ENCODE data around the gene FANCC.

Gene FANCC

DNA sequence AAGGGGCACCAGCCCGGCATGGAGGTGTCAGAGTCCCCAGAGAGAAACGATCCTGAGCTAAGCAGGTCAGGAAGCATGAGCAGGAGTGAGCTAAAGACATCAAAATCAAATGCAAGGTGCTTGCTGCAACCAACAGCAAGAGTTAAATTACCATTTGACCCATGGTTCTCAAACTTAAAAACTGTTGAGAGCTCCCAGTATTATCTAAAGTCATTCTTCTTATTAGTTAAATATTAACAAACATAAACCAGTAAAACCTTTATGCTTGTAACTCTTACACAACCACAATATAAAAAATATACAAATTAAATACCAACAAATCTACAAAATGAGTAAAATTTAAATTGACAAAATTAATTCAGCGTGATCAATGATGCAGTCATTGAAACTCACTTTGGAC lies 51.5 kb downstream of the FANCC start:
- no peak for DNase-seq (ENCODE audit: extremely low spot score)
- ChIA-PET POLR2A (interaction anchor here (0.7 to 1.2 kb wide), 2 partner anchors 10 to 243 kb away, joined by 3 read pairs; no protein-coding TSS in a partner anchor), CTCF (no interaction called here)
- TF ChIP-seq FOXA1 (IDR thresholded peaks at IDR 0.05) (no peak), HDGF (IDR thresholded peaks at IDR 0.05; ENCODE audit: borderline replicate concordance) (no peak)

DNA sequence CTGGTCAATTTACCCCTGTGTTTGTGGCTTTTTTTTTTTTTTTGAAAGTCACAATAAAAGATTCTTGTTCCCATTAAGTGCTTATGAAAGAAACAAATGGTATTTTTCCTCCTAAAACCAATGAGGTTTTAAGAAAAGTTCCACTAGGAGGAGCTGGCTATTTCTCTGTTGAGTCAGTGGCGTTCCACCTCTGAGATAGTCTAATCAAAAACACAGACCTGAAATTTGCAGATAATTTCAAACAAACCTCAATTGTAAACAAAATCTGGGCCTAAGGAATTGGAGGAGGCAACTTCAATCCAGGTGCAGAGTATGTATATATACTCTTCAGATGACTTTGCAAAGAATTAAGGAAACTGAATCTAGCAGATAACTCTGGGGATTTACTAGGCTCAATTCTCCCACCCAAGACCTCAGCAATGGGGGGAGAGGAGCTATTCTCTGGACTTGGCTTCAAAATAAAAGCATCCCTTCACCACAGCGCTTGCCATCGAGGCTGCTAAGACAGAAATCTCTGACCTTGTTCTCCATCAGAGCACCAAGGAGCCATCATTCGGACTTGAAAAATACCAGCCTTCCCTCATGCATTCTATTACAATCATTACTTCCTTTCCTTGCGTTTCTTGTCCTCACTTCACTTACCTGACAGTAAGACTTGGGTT lies 52.4 kb downstream of the FANCC start:
- ChIA-PET POLR2A (interaction anchor here (1.2 kb wide), 1 partner anchor 244 kb away, joined by 3 read pairs; no protein-coding TSS in a partner anchor), CTCF (interaction anchor here (0.7 kb wide), 2 partner anchors 466 to 565 kb away, joined by 3 read pairs; no protein-coding TSS in a partner anchor)

DNA sequence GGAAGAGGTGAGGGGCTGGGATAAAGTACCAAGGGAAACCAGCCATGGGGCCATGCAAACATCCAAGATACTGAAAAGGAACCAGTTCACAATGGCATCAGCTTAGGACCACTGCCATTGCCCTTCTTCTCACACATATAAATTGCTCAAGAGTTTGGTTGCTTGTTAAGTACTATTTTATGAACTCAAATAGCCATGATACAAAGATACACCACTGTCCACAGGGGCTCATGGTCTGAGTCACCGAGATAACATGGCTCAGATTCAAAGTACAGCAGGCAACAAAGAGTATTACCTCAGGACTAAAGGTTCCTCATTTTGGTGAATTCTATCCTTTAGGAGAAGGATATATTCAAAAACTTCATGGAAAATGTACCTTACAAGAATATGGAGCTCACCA lies 55.6 kb downstream of the FANCC start:
- CTCF ChIA-PET, result no interaction called here
- TF ChIP-seq L3MBTL2 (conservative IDR thresholded peaks at IDR 0.05) (no peak), TARDBP (IDR thresholded peaks at IDR 0.05) (no peak), NFRKB (IDR thresholded peaks at IDR 0.05) (no peak), ELF4 (IDR thresholded peaks at IDR 0.05) (no peak), LEF1 (IDR thresholded peaks at IDR 0.05; ENCODE audit: borderline replicate concordance) (no peak), FOXK2 (IDR thresholded peaks at IDR 0.05) (no peak), SUZ12 (IDR thresholded peaks at IDR 0.05) (no peak), HDGF (IDR thresholded peaks at IDR 0.05; ENCODE audit: borderline replicate concordance) (no peak), ARNT (IDR thresholded peaks at IDR 0.05) (no peak), CTBP1 (IDR thresholded peaks at IDR 0.05; ENCODE audit: borderline replicate concordance) (no peak), ZNF384 (IDR thresholded peaks at IDR 0.05) (no peak), SP1 (IDR thresholded peaks at IDR 0.05) (no peak), BHLHE40 (IDR thresholded peaks at IDR 0.05; ENCODE audit: borderline replicate concordance) (no peak), FOXM1 (IDR thresholded peaks at IDR 0.05; ENCODE audit: borderline replicate concordance) (no peak), FOXA1 (IDR thresholded peaks at IDR 0.05) (no peak)
- TF ChIP-seq, protein P1, sequence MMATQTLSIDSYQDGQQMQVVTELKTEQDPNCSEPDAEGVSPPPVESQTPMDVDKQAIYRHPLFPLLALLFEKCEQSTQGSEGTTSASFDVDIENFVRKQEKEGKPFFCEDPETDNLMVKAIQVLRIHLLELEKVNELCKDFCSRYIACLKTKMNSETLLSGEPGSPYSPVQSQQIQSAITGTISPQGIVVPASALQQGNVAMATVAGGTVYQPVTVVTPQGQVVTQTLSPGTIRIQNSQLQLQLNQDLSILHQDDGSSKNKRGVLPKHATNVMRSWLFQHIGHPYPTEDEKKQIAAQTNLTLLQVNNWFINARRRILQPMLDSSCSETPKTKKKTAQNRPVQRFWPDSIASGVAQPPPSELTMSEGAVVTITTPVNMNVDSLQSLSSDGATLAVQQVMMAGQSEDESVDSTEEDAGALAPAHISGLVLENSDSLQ (IDR thresholded peaks at IDR 0.05), result no peak
- no peak for DNase-seq (ENCODE audit: extremely low spot score)
- POLR2A ChIA-PET, result no interaction called here

More for the DNA sequence above, 52.4 kb downstream of the FANCC start:
- no peak for DNase-seq (ENCODE audit: extremely low spot score)
- TF ChIP-seq CTBP1 (IDR thresholded peaks at IDR 0.05; ENCODE audit: borderline replicate concordance) (no peak), FOXM1 (IDR thresholded peaks at IDR 0.05; ENCODE audit: borderline replicate concordance) (no peak), FOXA1 (IDR thresholded peaks at IDR 0.05) (no peak), NFRKB (IDR thresholded peaks at IDR 0.05) (no peak), HDGF (IDR thresholded peaks at IDR 0.05; ENCODE audit: borderline replicate concordance) (no peak), FOXK2 (IDR thresholded peaks at IDR 0.05) (no peak), ARNT (IDR thresholded peaks at IDR 0.05) (no peak), BHLHE40 (IDR thresholded peaks at IDR 0.05; ENCODE audit: borderline replicate concordance) (no peak), ELF4 (IDR thresholded peaks at IDR 0.05) (no peak), L3MBTL2 (conservative IDR thresholded peaks at IDR 0.05) (no peak), LEF1 (IDR thresholded peaks at IDR 0.05; ENCODE audit: borderline replicate concordance) (no peak), SP1 (IDR thresholded peaks at IDR 0.05) (no peak), ZNF384 (IDR thresholded peaks at IDR 0.05) (no peak), SUZ12 (IDR thresholded peaks at IDR 0.05) (no peak), TARDBP (IDR thresholded peaks at IDR 0.05) (no peak)
- TF ChIP-seq, protein P1 (IDR thresholded peaks at IDR 0.05), result no peak

DNA sequence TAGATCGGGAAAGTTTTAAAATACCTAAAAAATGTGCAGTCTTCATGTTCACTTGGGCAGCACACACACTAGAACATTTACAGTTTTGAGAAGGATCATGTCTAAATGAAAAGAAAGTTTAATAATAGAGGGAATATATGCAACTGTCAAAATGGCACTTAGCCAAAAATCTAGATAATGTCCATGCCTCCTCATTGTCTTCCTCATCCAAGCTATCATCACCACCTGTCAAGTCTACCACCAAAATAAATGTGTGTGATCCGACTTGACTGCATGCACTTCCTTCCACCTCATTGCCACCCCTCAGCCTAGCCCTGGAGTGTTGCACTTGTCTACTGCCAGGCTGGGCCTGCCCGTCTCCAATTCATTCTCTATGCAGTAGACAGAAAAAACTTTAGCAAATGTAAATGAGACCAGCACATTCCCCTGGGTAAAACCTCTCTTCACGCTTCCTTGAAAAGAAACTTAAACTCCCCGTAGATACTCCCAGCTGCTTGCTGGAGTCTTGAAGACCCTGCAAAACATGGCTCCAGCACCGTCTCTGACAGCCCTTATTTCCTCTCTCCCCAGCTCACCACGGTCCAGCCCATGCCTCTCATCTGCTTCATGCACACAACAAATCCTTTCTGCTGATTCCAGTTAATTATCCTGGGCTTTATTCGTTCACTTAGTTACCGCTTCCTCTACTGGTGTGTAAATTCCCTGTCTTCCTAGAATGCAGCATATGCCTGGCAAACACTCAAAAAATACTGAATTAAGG lies 66.9 kb downstream of the FANCC start:
- POLR2A ChIA-PET, result no interaction called here
- DNase-seq (ENCODE audit: extremely low spot score), result no peak
- TF ChIP-seq FOXM1 (IDR thresholded peaks at IDR 0.05; ENCODE audit: borderline replicate concordance) (no peak), CTBP1 (IDR thresholded peaks at IDR 0.05; ENCODE audit: borderline replicate concordance) (no peak)
- CTCF ChIA-PET, result no interaction called here

DNA sequence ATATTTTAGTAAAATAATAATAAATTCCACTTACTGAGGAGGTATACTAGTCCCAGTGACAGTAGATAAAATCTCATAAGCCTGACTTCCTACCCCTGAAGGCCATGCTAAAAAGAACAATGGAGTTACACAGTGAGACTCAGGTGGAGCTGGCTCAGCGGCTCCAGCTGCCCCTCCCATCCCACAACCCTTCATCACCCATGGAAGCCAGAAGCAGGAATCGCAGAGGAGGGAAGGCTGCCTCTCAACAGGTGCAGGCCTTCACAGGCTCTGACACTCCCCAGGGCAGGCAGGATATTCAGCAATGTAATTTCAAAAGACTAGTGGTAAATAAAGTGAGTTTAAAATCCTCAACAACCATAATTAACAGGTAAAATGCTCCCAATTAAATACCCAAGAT lies 67.5 kb downstream of the FANCC start:
- no peak for TF ChIP-seq SUZ12 (IDR thresholded peaks at IDR 0.05)
- no peak for TF ChIP-seq HDGF (IDR thresholded peaks at IDR 0.05; ENCODE audit: borderline replicate concordance)
- TF ChIP-seq SP1 (IDR thresholded peaks at IDR 0.05), result no peak
- no peak for TF ChIP-seq FOXM1 (IDR thresholded peaks at IDR 0.05; ENCODE audit: borderline replicate concordance)
- TF ChIP-seq BHLHE40 (IDR thresholded peaks at IDR 0.05; ENCODE audit: borderline replicate concordance), result no peak
- no peak for TF ChIP-seq FOXA1 (IDR thresholded peaks at IDR 0.05)
- TF ChIP-seq ARNT (IDR thresholded peaks at IDR 0.05), result no peak
- no peak for TF ChIP-seq L3MBTL2 (conservative IDR thresholded peaks at IDR 0.05)
- TF ChIP-seq TARDBP (IDR thresholded peaks at IDR 0.05), result no peak
- no peak for TF ChIP-seq LEF1 (IDR thresholded peaks at IDR 0.05; ENCODE audit: borderline replicate concordance)
- no peak for TF ChIP-seq ZNF384 (IDR thresholded peaks at IDR 0.05)
- no peak for TF ChIP-seq NFRKB (IDR thresholded peaks at IDR 0.05)
- TF ChIP-seq CTBP1 (IDR thresholded peaks at IDR 0.05; ENCODE audit: borderline replicate concordance), result no peak
- TF ChIP-seq, protein P1 (IDR thresholded peaks at IDR 0.05), result no peak
- no peak for TF ChIP-seq FOXK2 (IDR thresholded peaks at IDR 0.05)
- no peak for TF ChIP-seq ELF4 (IDR thresholded peaks at IDR 0.05)
- ChIA-PET POLR2A (no interaction called here), CTCF (no interaction called here)
- no peak for DNase-seq (ENCODE audit: extremely low spot score)

DNA sequence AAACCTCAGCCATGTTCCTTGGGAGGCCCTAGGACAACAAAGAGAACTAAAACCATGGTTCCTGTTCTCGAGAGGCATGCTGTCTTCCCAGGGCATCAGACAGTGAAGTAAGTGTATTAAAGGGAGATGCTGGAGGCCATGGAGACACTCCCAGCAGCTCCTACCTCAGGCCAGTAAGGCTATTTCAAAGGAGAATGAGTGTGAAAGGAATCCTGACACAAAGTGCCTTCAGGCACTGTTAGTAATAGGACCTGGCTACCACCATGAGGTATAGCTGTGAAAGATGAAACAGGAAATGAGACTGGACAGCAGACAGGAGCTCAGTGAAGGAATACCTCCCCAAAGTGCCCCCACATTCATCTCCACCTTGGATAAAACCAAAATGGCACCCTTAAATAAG lies 71.0 kb downstream of the FANCC start:
- no peak for DNase-seq (ENCODE audit: extremely low spot score)
- POLR2A ChIA-PET, result no interaction called here
- TF ChIP-seq ELF4 (IDR thresholded peaks at IDR 0.05), result no peak
- no peak for TF ChIP-seq SUZ12 (IDR thresholded peaks at IDR 0.05)
- TF ChIP-seq ARNT (IDR thresholded peaks at IDR 0.05), result no peak
- CTCF ChIA-PET, result no interaction called here

Data from HEK293T (cell line).